ENCODE measurements around the gene CEP112. TPM values are rescaled to one million over a fixed set of nuclear protein-coding genes. Genes with fewer than 3 reads are reported as not detected.
A peak's percentile ranks its signal among the peaks of the same experiment; 100 is the strongest.

Gene CEP112
- total and polyA plus RNA-seq, 2 experiments from 2014 or later = 4.0 to 4.3 TPM

DNA sequence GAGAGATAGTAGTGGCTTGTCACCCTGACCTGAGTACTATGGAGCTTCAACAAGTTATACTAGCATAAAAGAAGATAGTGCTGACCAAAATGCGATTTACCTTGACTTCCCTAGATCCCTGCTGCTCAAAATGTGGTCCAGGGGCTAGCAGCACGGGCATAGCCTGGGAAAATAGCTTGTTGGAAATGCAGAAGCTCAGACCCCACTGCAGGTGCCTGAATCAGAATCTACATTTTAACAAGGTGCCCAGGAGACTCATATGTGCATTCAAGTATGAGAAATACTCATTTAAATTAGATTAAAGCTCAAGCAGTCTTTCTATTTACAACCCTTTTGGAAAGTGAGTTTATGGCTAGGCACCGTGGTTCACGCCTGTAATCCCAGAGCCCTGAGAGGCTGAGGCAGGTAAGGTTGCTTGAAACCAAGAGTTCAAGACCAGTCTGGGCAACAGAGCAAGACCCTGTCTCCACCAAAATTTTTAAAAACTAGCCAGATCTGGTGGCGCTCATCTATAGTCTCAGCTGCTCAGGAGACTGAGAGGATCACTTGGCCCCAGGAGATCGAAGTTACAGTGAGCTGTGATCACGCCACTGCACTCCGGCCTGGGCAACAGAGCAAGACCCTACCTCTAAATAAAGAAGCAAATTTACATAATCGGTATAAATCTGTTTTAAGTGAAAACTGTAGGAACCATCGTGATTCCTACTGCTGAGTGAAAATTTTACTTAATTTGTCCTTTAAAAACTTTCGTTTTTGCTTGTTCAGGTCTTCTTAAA lies 30.0 kb upstream of the CEP112 start:
- H3K27me3 Mint-ChIP-seq (ENCODE audit: insufficient read depth, low read depth, poor library complexity) = no peaks in the 10 kb centered on the region

More for the DNA sequence above, 30.0 kb upstream of the CEP112 start:
- Mint-ChIP-seq H3K9me3 (no peaks in the 10 kb centered on the region), H3K36me3 (ENCODE audit: low read depth) (no peaks in the 10 kb centered on the region), H3K4me1 (no peaks in the 10 kb centered on the region), H3K4me3 (no peak overlapping the region), H3K27ac (no peak overlapping the region)
- no peaks in the 10 kb centered on the region for H3K27me3 ChIP-seq (ENCODE audit: insufficient read depth)
- no peak overlapping the region for H3K27ac ChIP-seq (ENCODE audit: low read depth)
- no peak for TF ChIP-seq JUNB (IDR thresholded peaks at IDR 0.05; ENCODE audit: unreplicated experiment)
- TF ChIP-seq, protein P1, sequence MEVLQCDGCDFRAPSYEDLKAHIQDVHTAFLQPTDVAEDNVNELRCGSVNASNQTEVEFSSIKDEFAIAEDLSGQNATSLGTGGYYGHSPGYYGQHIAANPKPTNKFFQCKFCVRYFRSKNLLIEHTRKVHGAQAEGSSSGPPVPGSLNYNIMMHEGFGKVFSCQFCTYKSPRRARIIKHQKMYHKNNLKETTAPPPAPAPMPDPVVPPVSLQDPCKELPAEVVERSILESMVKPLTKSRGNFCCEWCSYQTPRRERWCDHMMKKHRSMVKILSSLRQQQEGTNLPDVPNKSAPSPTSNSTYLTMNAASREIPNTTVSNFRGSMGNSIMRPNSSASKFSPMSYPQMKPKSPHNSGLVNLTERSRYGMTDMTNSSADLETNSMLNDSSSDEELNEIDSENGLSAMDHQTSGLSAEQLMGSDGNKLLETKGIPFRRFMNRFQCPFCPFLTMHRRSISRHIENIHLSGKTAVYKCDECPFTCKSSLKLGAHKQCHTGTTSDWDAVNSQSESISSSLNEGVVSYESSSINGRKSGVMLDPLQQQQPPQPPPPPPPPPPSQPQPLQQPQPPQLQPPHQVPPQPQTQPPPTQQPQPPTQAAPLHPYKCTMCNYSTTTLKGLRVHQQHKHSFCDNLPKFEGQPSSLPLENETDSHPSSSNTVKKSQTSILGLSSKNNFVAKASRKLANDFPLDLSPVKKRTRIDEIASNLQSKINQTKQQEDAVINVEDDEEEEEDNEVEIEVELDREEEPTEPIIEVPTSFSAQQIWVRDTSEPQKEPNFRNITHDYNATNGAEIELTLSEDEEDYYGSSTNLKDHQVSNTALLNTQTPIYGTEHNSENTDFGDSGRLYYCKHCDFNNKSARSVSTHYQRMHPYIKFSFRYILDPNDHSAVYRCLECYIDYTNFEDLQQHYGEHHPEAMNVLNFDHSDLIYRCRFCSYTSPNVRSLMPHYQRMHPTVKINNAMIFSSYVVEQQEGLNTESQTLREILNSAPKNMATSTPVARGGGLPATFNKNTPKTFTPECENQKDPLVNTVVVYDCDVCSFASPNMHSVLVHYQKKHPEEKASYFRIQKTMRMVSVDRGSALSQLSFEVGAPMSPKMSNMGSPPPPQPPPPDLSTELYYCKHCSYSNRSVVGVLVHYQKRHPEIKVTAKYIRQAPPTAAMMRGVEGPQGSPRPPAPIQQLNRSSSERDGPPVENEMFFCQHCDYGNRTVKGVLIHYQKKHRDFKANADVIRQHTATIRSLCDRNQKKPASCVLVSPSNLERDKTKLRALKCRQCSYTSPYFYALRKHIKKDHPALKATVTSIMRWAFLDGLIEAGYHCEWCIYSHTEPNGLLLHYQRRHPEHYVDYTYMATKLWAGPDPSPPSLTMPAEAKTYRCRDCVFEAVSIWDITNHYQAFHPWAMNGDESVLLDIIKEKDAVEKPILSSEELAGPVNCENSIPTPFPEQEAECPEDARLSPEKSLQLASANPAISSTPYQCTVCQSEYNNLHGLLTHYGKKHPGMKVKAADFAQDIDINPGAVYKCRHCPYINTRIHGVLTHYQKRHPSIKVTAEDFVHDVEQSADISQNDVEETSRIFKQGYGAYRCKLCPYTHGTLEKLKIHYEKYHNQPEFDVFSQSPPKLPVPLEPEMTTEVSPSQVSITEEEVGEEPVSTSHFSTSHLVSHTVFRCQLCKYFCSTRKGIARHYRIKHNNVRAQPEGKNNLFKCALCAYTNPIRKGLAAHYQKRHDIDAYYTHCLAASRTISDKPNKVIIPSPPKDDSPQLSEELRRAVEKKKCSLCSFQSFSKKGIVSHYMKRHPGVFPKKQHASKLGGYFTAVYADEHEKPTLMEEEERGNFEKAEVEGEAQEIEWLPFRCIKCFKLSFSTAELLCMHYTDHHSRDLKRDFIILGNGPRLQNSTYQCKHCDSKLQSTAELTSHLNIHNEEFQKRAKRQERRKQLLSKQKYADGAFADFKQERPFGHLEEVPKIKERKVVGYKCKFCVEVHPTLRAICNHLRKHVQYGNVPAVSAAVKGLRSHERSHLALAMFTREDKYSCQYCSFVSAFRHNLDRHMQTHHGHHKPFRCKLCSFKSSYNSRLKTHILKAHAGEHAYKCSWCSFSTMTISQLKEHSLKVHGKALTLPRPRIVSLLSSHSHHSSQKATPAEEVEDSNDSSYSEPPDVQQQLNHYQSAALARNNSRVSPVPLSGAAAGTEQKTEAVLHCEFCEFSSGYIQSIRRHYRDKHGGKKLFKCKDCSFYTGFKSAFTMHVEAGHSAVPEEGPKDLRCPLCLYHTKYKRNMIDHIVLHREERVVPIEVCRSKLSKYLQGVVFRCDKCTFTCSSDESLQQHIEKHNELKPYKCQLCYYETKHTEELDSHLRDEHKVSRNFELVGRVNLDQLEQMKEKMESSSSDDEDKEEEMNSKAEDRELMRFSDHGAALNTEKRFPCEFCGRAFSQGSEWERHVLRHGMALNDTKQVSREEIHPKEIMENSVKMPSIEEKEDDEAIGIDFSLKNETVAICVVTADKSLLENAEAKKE (CRISPR knock-in tag; IDR thresholded peaks at IDR 0.05) = no peak
- no peak for TF ChIP-seq STAT1 (IDR thresholded peaks at IDR 0.05; ENCODE audit: unreplicated experiment)
- TF ChIP-seq ZNF114 (CRISPR knock-in tag; IDR thresholded peaks at IDR 0.05) = no peak
- TF ChIP-seq, protein P2, sequence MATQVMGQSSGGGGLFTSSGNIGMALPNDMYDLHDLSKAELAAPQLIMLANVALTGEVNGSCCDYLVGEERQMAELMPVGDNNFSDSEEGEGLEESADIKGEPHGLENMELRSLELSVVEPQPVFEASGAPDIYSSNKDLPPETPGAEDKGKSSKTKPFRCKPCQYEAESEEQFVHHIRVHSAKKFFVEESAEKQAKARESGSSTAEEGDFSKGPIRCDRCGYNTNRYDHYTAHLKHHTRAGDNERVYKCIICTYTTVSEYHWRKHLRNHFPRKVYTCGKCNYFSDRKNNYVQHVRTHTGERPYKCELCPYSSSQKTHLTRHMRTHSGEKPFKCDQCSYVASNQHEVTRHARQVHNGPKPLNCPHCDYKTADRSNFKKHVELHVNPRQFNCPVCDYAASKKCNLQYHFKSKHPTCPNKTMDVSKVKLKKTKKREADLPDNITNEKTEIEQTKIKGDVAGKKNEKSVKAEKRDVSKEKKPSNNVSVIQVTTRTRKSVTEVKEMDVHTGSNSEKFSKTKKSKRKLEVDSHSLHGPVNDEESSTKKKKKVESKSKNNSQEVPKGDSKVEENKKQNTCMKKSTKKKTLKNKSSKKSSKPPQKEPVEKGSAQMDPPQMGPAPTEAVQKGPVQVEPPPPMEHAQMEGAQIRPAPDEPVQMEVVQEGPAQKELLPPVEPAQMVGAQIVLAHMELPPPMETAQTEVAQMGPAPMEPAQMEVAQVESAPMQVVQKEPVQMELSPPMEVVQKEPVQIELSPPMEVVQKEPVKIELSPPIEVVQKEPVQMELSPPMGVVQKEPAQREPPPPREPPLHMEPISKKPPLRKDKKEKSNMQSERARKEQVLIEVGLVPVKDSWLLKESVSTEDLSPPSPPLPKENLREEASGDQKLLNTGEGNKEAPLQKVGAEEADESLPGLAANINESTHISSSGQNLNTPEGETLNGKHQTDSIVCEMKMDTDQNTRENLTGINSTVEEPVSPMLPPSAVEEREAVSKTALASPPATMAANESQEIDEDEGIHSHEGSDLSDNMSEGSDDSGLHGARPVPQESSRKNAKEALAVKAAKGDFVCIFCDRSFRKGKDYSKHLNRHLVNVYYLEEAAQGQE (IDR thresholded peaks at IDR 0.05; ENCODE audit: unreplicated experiment) = no peak
- no peak for TF ChIP-seq ZNF331 (CRISPR knock-in tag; IDR thresholded peaks at IDR 0.05; ENCODE audit: low read depth)
- TF ChIP-seq, protein P3, sequence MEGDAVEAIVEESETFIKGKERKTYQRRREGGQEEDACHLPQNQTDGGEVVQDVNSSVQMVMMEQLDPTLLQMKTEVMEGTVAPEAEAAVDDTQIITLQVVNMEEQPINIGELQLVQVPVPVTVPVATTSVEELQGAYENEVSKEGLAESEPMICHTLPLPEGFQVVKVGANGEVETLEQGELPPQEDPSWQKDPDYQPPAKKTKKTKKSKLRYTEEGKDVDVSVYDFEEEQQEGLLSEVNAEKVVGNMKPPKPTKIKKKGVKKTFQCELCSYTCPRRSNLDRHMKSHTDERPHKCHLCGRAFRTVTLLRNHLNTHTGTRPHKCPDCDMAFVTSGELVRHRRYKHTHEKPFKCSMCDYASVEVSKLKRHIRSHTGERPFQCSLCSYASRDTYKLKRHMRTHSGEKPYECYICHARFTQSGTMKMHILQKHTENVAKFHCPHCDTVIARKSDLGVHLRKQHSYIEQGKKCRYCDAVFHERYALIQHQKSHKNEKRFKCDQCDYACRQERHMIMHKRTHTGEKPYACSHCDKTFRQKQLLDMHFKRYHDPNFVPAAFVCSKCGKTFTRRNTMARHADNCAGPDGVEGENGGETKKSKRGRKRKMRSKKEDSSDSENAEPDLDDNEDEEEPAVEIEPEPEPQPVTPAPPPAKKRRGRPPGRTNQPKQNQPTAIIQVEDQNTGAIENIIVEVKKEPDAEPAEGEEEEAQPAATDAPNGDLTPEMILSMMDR (conservative IDR thresholded peaks at IDR 0.05; ENCODE audit: low read depth in 2 of 2) = no peak
- no peak for TF ChIP-seq EZH2phosphoT487 (IDR thresholded peaks at IDR 0.05; ENCODE audit: unreplicated experiment)
- no peak for TF ChIP-seq CREB1 (CRISPR knock-in tag; IDR thresholded peaks at IDR 0.05; ENCODE audit: low read depth)
- no peak for ATAC-seq
- H3F3A ChIP-seq (replicated peaks; ENCODE audit: low read depth) = no peaks in the 10 kb centered on the region
- no peak overlapping the region for H3K4me3 ChIP-seq
- H3K4me2 ChIP-seq = no peak overlapping the region
- 0 out of 2 replicates have a peak overlapping the region, but pooled peaks have one; percentile 43 for H2AFZ ChIP-seq
- H3K79me2 ChIP-seq (replicated peaks; ENCODE audit: insufficient read depth) = no peaks in the 10 kb centered on the region
- H3K4me1 ChIP-seq (ENCODE audit: insufficient read depth) = no peaks in the 10 kb centered on the region
- no peaks in the 10 kb centered on the region for H3K36me3 ChIP-seq (ENCODE audit: insufficient read depth)
- H3K9me2 ChIP-seq (ENCODE audit: insufficient read depth) = 0 out of 2 replicates have a peak, but pooled peaks cover 4% of the 10 kb centered on the region
- no peaks in the 10 kb centered on the region for H4K20me1 ChIP-seq (replicated peaks; ENCODE audit: insufficient read depth)
- no peak for DNase-seq (ENCODE audit: low spot score)
